ENCODE measurements around the gene EFCAB9.
"Not testable (repeated sequence)": the region's sequence is repeated elsewhere in the genome, so short reads cannot be mapped to it uniquely, and the experiment has no call there.

EFCAB9 gene

DNA sequence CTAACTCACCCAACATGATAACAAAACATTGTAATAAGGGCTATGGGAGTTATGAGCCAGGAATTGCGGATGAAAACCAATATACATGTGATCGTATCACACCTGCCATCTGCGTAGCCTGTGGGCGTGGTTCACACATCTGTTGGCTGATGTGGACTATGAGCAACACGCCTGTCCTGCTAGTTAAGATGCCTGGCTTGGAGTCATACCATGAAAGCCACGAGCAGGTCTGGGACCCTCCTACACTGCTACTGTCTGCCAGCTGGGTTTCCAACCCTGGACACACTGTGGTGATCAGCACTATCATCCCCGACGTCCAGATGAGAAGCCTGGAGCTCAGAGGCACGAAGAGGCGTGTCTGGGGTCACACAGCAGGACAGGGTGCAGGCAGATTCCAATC, 46.1 kb upstream of the EFCAB9 start:
- CTCF ChIA-PET, result no interaction called here
- DNase-seq (ENCODE audit: low read depth, low spot score), result no peak
- H3K4me3 ChIP-seq (ENCODE audit: low read depth, low read length), result no peak overlapping the region
- TF ChIP-seq, protein P1, sequence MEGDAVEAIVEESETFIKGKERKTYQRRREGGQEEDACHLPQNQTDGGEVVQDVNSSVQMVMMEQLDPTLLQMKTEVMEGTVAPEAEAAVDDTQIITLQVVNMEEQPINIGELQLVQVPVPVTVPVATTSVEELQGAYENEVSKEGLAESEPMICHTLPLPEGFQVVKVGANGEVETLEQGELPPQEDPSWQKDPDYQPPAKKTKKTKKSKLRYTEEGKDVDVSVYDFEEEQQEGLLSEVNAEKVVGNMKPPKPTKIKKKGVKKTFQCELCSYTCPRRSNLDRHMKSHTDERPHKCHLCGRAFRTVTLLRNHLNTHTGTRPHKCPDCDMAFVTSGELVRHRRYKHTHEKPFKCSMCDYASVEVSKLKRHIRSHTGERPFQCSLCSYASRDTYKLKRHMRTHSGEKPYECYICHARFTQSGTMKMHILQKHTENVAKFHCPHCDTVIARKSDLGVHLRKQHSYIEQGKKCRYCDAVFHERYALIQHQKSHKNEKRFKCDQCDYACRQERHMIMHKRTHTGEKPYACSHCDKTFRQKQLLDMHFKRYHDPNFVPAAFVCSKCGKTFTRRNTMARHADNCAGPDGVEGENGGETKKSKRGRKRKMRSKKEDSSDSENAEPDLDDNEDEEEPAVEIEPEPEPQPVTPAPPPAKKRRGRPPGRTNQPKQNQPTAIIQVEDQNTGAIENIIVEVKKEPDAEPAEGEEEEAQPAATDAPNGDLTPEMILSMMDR (IDR thresholded peaks at IDR 0.05; ENCODE audit: insufficient read depth, low read length, missing control alignments), result no peak
- POLR2A ChIA-PET, result no interaction called here

DNA sequence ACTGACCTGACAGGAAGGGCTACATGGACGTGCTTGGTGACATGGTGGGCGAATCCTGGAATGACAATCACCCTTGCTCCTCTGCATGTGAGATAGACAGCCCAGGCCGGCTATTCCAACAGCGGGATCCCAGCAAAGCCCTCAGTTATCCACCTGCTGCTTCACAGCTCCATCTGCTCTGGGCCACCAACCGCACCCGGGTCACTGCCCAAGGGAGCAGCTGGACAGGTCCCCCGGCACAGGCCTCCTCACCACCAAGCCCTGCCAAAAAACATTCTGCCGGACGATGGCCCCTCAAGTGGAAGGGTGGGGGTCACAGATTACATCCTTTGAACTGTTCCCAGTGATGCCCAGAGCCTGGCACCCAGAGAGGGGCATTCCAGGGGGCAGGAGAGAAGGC, 45.6 kb upstream of the EFCAB9 start:
- POLR2A ChIA-PET, result no interaction called here
- CTCF ChIA-PET, result no interaction called here
- DNase-seq (ENCODE audit: low read depth, low spot score), result no peak
- TF ChIP-seq, protein P1 (IDR thresholded peaks at IDR 0.05; ENCODE audit: insufficient read depth, low read length, missing control alignments), result no peak
- H3K4me3 ChIP-seq (ENCODE audit: low read depth, low read length), result no peak overlapping the region

DNA sequence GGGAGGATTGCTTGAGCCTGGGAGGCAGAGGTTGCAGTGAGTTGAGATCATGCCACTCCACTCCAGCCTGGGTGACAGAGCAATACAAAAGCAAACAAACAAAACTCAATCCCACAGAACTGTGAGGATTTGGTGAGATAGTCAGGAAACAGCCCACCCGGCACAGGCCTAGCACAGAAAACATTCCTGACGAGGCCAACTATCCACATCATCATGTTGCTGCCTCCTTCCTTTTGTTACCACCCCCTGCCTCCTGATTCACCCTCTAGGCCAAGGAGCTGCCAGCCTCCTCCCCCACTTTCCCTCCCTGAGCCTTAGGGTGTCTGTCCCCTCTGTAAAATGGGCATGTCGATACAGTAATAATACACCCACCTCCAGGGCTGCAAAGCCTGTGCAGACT, 44.9 kb upstream of the EFCAB9 start:
- H3K4me3 ChIP-seq (ENCODE audit: low read depth, low read length), result no peak overlapping the region
- CTCF ChIA-PET, result no interaction called here
- DNase-seq (ENCODE audit: low read depth, low spot score), result peak; percentile 47
- POLR2A ChIA-PET, result no interaction called here
- TF ChIP-seq, protein P1 (IDR thresholded peaks at IDR 0.05; ENCODE audit: insufficient read depth, low read length, missing control alignments), result no peak

DNA sequence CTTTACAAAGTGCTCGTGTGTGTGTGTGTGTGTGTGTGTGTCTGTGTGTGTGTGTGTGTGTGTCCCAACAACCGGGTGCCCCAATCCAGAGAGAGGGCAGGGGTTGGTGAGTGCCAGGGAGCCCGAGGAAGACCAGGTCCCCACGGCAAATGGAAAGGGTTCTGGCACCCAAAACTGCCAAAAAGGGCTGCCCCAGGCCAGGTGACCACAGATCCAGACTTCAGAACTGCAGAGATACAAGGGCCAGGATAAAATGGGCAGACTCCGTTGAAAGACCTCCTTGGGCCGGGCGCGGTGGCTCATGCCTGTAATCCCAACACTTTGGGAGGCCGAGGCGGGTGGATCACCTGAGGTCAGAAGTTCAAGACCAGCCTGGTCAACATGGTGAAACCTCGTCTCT, 44.5 kb upstream of the EFCAB9 start:
- POLR2A ChIA-PET; DNase-seq (ENCODE audit: low read depth, low spot score); H3K4me3 ChIP-seq (ENCODE audit: low read depth, low read length): not testable (repeated sequence)
- CTCF ChIA-PET, result interaction anchor here (2.0 kb wide), 1 partner anchor 12 kb away, joined by 7 read pairs; no protein-coding TSS in a partner anchor

DNA sequence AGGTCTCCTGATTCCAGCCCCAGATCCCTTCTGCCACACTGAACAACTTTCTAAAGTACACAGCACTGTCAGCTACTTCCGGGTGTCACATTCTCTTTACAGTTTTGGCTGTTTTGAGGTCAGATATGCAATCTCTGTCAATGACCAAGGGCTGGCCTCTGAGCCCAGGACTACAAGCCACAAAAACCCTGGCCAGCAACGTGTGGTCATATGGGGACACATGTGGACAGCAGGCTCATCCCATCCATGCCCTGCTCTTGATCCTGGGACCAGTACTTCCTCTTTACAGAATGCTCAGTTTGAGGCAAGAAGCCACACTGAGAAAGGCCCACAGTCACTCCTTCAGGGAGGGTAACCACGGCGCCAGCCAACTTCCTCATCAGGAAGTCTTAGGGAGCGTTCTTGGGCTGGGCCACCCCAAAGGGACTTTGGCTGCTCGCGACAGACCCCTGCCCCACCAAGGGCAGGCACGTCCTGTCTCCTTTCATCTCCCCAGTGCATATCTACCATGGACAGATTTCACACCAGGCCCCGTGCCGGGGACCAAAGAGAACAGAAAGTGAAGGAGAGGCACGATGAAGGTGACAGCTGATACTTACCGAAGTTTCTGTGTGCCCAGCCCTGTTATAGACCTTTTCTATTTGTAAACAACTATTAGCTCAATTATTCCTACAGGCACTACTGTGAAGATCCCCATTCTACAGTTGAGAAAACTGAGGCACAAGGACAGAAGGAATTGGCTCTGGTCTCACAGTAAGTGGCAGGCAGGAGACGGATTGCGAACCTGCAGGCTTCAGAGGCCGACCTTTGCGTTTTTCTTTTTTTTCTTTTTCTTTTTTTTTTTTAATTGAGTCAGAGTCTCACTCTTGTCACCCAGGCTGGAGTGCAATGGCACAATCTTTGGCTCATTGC, 43.2 kb upstream of the EFCAB9 start:
- POLR2A ChIA-PET, result no interaction called here
- H3K4me3 ChIP-seq (ENCODE audit: low read depth, low read length), result no peak overlapping the region
- TF ChIP-seq, protein P1 (IDR thresholded peaks at IDR 0.05; ENCODE audit: insufficient read depth, low read length, missing control alignments), result no peak
- DNase-seq (ENCODE audit: low read depth, low spot score), result no peak
- CTCF ChIA-PET, result interaction anchor here (1.1 to 2.0 kb wide), 2 partner anchors 11 to 43 kb away, joined by 3 to 7 read pairs; no protein-coding TSS in a partner anchor

DNA sequence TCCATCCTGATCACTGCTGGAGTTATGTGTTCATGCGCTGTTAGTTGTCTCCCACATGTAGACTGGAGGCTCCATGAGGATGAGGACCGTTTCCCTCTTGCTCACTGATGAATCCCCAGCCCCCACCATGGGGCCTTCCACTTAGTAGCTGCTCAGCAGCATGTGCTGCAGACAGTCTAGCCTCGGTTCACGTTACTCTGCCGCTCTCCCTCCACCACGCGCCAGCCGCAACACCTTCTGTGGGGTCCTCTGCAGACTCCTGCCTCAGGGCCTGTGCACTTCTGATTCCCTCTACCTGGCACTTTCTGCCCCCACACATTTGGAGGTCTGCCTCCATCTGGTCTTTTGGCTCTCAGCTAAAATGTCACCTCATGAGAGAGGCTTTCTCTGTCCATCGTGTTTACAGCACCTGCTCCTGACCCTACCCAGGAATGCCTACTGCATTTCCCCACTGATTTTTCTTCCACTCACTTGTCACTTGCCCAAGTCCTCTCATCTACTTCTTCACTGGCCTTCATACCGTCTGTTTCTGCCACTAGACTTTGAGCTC, 42.2 kb upstream of the EFCAB9 start:
- ChIA-PET CTCF (interaction anchor here (0.5 to 2.2 kb wide), 5 partner anchors 10 to 166 kb away, joined by 3 to 9 read pairs (median 3); no protein-coding TSS in a partner anchor), POLR2A (no interaction called here)
- no peak overlapping the region for H3K4me3 ChIP-seq (ENCODE audit: low read depth, low read length)
- no peak for DNase-seq (ENCODE audit: low read depth, low spot score)
- TF ChIP-seq, protein P1 (IDR thresholded peaks at IDR 0.05; ENCODE audit: insufficient read depth, low read length, missing control alignments), result no peak

All from AG04449 (cell line).